Measurements from ENCODE around the gene NFIA.

DNA sequence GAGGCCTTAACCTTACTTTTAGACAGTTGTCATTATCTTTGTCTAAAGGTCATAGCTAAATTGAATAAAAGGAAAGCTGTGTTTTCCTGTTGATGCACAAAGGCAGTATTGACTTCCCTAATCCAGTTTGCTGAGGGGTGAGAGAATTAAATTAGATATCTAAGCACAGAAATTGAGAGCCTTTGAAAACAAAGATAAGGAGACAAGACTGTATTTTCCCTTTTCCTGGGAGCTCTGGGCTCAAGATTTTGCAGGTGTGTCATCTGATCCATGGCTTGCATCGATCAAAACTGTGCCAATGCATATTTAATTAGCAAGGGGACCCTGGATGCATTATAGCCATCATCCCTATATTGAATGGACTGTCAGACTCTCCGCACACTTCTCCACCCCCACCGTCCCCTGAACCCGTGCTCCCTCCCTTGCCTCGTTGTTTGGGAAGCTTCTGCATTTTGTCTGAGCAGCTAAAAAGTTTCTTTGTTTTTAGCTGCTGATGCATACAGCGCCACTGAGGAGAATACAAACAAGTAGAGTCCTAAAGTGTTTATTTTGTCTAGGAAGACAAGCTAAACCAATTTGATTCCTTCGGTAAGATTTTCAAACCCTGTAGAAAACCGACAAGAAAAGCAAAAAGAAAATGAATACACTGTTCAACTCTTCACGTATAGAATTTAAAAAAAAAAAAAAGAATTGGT is 186.3 kb downstream of the NFIA start:
- no peak for TF ChIP-seq CTCF (IDR thresholded peaks at IDR 0.05)
- TF ChIP-seq EP300 (IDR thresholded peaks at IDR 0.05), result no peak
- no peak for TF ChIP-seq POLR2A (IDR thresholded peaks at IDR 0.05; ENCODE audit: low read depth)

Data from esophagus muscularis mucosa (tissue), 4 donors.